Hepatocyte (in vitro differentiated cells): ENCODE measurements around the gene FCMR.

Experiments used
- CTCF ChIP-seq: fragments of 200-600 bp; sonication (generic); IDR thresholded peaks from 2 replicates; pipeline ENCODE4 v1.5.1; 2016; ENCODE audit warnings: antibody characterized with exemption, mild to moderate bottlenecking; ENCODE audit not compliant: poor library complexity
- EZH2 ChIP-seq: fragments of 200-600 bp; sonication (generic); IDR thresholded peaks from 2 replicates; pipeline ENCODE4 v1.6.1; 2016; ENCODE audit warnings: antibody characterized with exemption, mild to moderate bottlenecking, borderline replicate concordance

GRCh38 chr1:206963119-206963712, 41.5 kb upstream of the FCMR start:
- TF ChIP-seq CTCF = no peak
- no peak for TF ChIP-seq EZH2
